ENCODE measurements around the gene CCDC34. TPM values are rescaled to one million over a fixed set of nuclear protein-coding genes. Genes with fewer than 3 reads are reported as not detected.

The CCDC34 gene
- total RNA-seq, 1 donor from 2014 or later, result 3.5 TPM

- Mint-ChIP-seq H3K27me3 (ENCODE audit: unreplicated experiment) (peaks cover 12% of the 10 kb centered on the region), H3K36me3 (ENCODE audit: unreplicated experiment) (no peaks in the 10 kb centered on the region), H3K4me3 (ENCODE audit: unreplicated experiment) (peak overlapping the region; percentile 80), H3K9me3 (ENCODE audit: unreplicated experiment) (peaks cover 12% of the 10 kb centered on the region), H3K27ac (ENCODE audit: unreplicated experiment) (peak overlapping the region; percentile 95), H3K4me1 (ENCODE audit: low read depth, unreplicated experiment) (peaks cover 61% of the 10 kb centered on the region)
- DNase-seq, result no peak
- no peak for TF ChIP-seq CTCF (IDR thresholded peaks at IDR 0.05; ENCODE audit: partially characterized antibody, unreplicated experiment)
These were observed 34.8 kb upstream of the CCDC34 start for GRCh38 chr11:27397624-27398399.

- H3K9me3 Mint-ChIP-seq (ENCODE audit: unreplicated experiment), result peaks cover 14% of the 10 kb centered on the region
- peaks cover 12% of the 10 kb centered on the region for H3K27me3 Mint-ChIP-seq (ENCODE audit: unreplicated experiment)
- H3K27ac Mint-ChIP-seq (ENCODE audit: unreplicated experiment), result peak overlapping the region; percentile 95
- peak overlapping the region; percentile 60 for H3K4me3 Mint-ChIP-seq (ENCODE audit: unreplicated experiment)
- H3K4me1 Mint-ChIP-seq (ENCODE audit: low read depth, unreplicated experiment), result peaks cover 64% of the 10 kb centered on the region
- DNase-seq, result no peak
- no peaks in the 10 kb centered on the region for H3K36me3 Mint-ChIP-seq (ENCODE audit: unreplicated experiment)
- TF ChIP-seq CTCF (IDR thresholded peaks at IDR 0.05; ENCODE audit: partially characterized antibody, unreplicated experiment), result no peak
These were observed 33.3 kb upstream of the CCDC34 start for GRCh38 chr11:27396259-27396839.

- Mint-ChIP-seq H3K27me3 (ENCODE audit: unreplicated experiment) (peaks cover 12% of the 10 kb centered on the region), H3K27ac (ENCODE audit: unreplicated experiment) (peak overlapping the region; percentile 70), H3K9me3 (ENCODE audit: unreplicated experiment) (peaks cover 14% of the 10 kb centered on the region), H3K4me3 (ENCODE audit: unreplicated experiment) (peak overlapping the region; percentile 60), H3K4me1 (ENCODE audit: low read depth, unreplicated experiment) (peaks cover 69% of the 10 kb centered on the region), H3K36me3 (ENCODE audit: unreplicated experiment) (no peaks in the 10 kb centered on the region)
- TF ChIP-seq CTCF (IDR thresholded peaks at IDR 0.05; ENCODE audit: partially characterized antibody, unreplicated experiment), result no peak
- DNase-seq, result no peak
These were observed 32.7 kb upstream of the CCDC34 start for GRCh38 chr11:27395556-27396258.

DNA sequence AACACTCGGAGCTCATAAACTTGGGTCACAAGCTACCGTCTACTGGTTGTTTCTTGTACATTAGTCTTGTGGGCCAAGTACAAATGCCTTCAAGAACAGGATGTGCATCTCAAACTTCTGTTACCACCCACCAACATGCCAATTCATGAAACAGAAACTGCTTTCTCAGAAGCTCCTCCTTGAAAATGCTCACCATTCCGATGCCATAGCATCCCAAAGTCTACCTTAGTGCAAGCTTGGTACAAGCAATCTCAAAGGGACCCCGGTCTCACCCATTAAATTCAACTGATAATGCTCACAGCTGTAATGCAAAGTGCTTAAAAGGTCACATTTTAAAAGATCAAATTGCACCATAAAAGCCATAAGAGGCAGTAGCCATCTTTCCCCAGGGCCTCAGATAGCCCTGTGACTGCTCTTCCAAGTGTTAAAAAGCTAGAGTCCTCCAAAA lies 31.8 kb upstream of the CCDC34 start:
- Mint-ChIP-seq H3K36me3 (ENCODE audit: unreplicated experiment) (no peaks in the 10 kb centered on the region), H3K27me3 (ENCODE audit: unreplicated experiment) (peaks cover 12% of the 10 kb centered on the region), H3K4me1 (ENCODE audit: low read depth, unreplicated experiment) (peaks cover 73% of the 10 kb centered on the region), H3K9me3 (ENCODE audit: unreplicated experiment) (peaks cover 13% of the 10 kb centered on the region), H3K27ac (ENCODE audit: unreplicated experiment) (peak overlapping the region; percentile 85), H3K4me3 (ENCODE audit: unreplicated experiment) (peak overlapping the region; percentile 60)
- no peak for DNase-seq
- no peak for TF ChIP-seq CTCF (IDR thresholded peaks at IDR 0.05; ENCODE audit: partially characterized antibody, unreplicated experiment)
